PC-9 (cell line): ENCODE data around the gene ADGRD2. TPM values are rescaled to one million over a fixed set of nuclear protein-coding genes. Genes with fewer than 3 reads are reported as not detected.

ENCODE experiments used
- BruUV-seq: library from RNA; stranded (reverse); fragments of 400-500 nt; replicated peaks from 2 replicates; lab custom pipeline; 2021; lab: Mats Ljungman, UMichigan
- CTCF ChIA-PET: fragments of 300-600 bp; sonication (Branson Sonifier 250); formaldehyde crosslinking; loops from one replicate; lab custom pipeline; 2022; ENCODE audit warnings: antibody characterized with exemption; lab: Charles Lee
- POLR2A ChIA-PET: fragments of 300-600 bp; sonication (Branson Sonifier 250); formaldehyde crosslinking; loops from one replicate; lab custom pipeline; 2022; ENCODE audit warnings: antibody characterized with exemption; ENCODE audit not compliant: unreplicated experiment; lab: Charles Lee
- DNase-seq, 2 experiments: peaks; one replicate each; pipeline versions ENCODE4 v3.0.0 to v3.0.0-alpha.2; 2015 to 2022; ENCODE audit warnings: mixed read lengths in 1 of 2
- H2AFZ ChIP-seq: fragments of 200-600 bp; sonication (generic); 2 replicates; pipeline ENCODE4 v1.8.1; 2017; ENCODE audit warnings: antibody characterized with exemption
- H3F3A ChIP-seq: fragments of 200-600 bp; sonication (generic); 2 replicates; pipeline ENCODE4 v1.8.1; 2017; ENCODE audit warnings: antibody characterized with exemption, mild to moderate bottlenecking, low read depth; ENCODE audit not compliant: insufficient read depth
- H3K27ac ChIP-seq: fragments of 200-600 bp; sonication (generic); 2 replicates; pipeline ENCODE4 v1.6.1; 2016; ENCODE audit warnings: mixed run types
- H3K27me3 ChIP-seq: fragments of 200-600 bp; sonication (generic); 2 replicates; pipeline ENCODE4 v1.6.1; 2016; ENCODE audit warnings: low read depth, mixed run types; ENCODE audit not compliant: insufficient read depth
- H3K36me3 ChIP-seq: fragments of 200-600 bp; sonication (generic); 2 replicates; pipeline ENCODE4 v1.6.1; 2016; ENCODE audit warnings: low read depth, mixed run types
- H3K4me1 ChIP-seq: fragments of 200-600 bp; sonication (generic); replicated peaks from 2 replicates; pipeline ENCODE4 v1.6.1; 2016; ENCODE audit warnings: mixed run types; ENCODE audit not compliant: insufficient read depth
- H3K4me2 ChIP-seq: fragments of 200-600 bp; sonication (generic); 2 replicates; pipeline ENCODE4 v1.6.1; 2017; ENCODE audit warnings: mixed run types
- H3K4me3 ChIP-seq: fragments of 200-600 bp; sonication (generic); 2 replicates; pipeline ENCODE4 v1.6.1; 2016; ENCODE audit warnings: mixed run types
- H3K79me2 ChIP-seq: fragments of 200-600 bp; sonication (generic); 2 replicates; pipeline ENCODE4 v1.6.1; 2017; ENCODE audit warnings: low read depth, mixed run types
- H3K9me2 ChIP-seq: fragments of 200-600 bp; sonication (generic); 2 replicates; pipeline ENCODE4 v1.8.1; 2017; ENCODE audit warnings: mild to moderate bottlenecking; ENCODE audit not compliant: insufficient read depth
- H3K9me3 ChIP-seq: fragments of 200-600 bp; sonication (generic); 2 replicates; pipeline ENCODE4 v1.8.1; 2016; ENCODE audit warnings: low read depth; ENCODE audit not compliant: insufficient read depth
- H4K20me1 ChIP-seq: fragments of 200-600 bp; sonication (generic); 2 replicates; pipeline ENCODE4 v1.8.1; 2017; ENCODE audit not compliant: insufficient read depth
- EZH2 ChIP-seq: fragments of 200-600 bp; sonication (generic); IDR thresholded peaks from 2 replicates; pipeline ENCODE4 v1.8.0; 2017; ENCODE audit warnings: antibody characterized with exemption, low read depth
- intact Hi-C: fragments of 100-400 bp; cut with micrococcal nuclease; formaldehyde crosslinking; loops from one replicate; pipeline ENCODE4 v1.10.0; 2022; ENCODE audit not compliant: unreplicated experiment
- total RNA-seq: library from RNA; stranded (reverse); gene quantifications from 2 replicates; pipeline ENCODE4 v1.2.3, GENCODE V29; 2021
- TF ChIP-seq, protein P1 (sequence below): fragments of 200-600 bp; sonication (generic); conservative IDR thresholded peaks from 2 replicates; pipeline ENCODE4 v1.6.1; 2017; ENCODE audit warnings: mixed run types, antibody characterized with exemption, mild to moderate bottlenecking, moderate library complexity

The ADGRD2 gene
- total RNA-seq, 1 experiment from 2014 or later: not detected

DNA sequence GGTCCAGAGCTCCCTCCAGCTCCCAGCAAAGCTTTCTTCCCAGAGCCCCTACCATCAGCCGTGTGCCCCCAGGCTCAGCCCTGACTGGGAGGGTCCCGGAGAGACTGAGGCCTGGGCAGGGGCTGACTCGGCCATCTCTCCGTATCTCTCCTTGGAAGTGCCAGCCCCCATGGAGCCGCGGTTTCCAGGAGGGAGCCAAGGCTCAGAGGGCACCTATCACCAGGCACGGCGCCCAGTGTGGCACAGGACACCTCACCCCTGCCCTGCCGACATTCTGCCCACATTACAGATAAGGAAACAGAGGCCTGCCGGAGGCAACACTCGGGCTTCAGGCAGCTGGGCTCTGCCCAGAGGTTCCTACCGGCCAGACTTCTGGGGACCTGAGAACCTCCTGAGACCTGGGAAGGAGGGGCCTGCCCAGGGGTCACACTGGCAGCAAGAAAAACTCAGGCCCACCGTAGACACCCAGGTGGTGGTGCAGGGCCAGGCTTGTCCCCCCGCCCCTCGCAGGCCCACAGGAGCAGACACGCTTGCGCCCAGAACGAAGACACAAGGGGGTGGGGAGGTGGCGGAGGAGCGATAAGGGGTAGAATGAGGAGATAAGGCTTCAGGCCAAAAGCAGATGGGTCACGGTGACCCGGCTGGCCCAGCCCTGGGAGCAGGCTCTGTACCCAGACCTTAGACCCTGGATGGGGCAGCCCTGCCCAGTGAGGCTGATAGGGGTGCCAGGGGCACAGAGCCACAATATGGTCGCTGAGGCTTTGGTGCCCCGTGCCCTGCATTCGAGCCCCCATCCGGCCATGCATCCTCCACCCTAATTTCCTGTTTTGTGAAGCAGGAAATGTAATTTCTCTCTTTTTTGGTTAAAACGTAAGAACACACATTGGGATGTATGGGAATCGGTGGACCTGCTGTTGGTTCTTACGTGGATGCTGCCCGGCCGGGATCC lies 45.1 kb downstream of the ADGRD2 start:
- Histone ChIP-seq H3K27me3 (peaks cover 29% of the 10 kb centered on the region), H3K4me3 (no peak overlapping the region), H3K36me3 (no peaks in the 10 kb centered on the region), H3K9me3 (no peaks in the 10 kb centered on the region), H3K79me2 (no peaks in the 10 kb centered on the region), H4K20me1 (no peaks in the 10 kb centered on the region), H3K4me1 (no peaks in the 10 kb centered on the region), H2AFZ (no peak overlapping the region), H3K9me2 (no peaks in the 10 kb centered on the region), H3F3A (no peaks in the 10 kb centered on the region), H3K4me2 (no peak overlapping the region), H3K27ac (no peak overlapping the region)
- BruUV-seq: no TSS peak
- intact Hi-C loops: no loop called here
- no peak for TF ChIP-seq EZH2
- TF ChIP-seq, protein P1, sequence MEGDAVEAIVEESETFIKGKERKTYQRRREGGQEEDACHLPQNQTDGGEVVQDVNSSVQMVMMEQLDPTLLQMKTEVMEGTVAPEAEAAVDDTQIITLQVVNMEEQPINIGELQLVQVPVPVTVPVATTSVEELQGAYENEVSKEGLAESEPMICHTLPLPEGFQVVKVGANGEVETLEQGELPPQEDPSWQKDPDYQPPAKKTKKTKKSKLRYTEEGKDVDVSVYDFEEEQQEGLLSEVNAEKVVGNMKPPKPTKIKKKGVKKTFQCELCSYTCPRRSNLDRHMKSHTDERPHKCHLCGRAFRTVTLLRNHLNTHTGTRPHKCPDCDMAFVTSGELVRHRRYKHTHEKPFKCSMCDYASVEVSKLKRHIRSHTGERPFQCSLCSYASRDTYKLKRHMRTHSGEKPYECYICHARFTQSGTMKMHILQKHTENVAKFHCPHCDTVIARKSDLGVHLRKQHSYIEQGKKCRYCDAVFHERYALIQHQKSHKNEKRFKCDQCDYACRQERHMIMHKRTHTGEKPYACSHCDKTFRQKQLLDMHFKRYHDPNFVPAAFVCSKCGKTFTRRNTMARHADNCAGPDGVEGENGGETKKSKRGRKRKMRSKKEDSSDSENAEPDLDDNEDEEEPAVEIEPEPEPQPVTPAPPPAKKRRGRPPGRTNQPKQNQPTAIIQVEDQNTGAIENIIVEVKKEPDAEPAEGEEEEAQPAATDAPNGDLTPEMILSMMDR: no peak
- DNase-seq: no peak
- ChIA-PET POLR2A (no interaction called here), CTCF (no interaction called here)

- no peak for TF ChIP-seq EZH2
- TF ChIP-seq, protein P1: no peak
- DNase-seq: no peak
- Histone ChIP-seq H3K79me2 (no peaks in the 10 kb centered on the region), H3K9me2 (no peaks in the 10 kb centered on the region), H3K27me3 (peaks cover 31% of the 10 kb centered on the region), H3K27ac (no peak overlapping the region), H3F3A (no peaks in the 10 kb centered on the region), H3K9me3 (no peaks in the 10 kb centered on the region), H3K4me2 (no peak overlapping the region), H3K4me3 (no peak overlapping the region), H3K4me1 (no peaks in the 10 kb centered on the region), H2AFZ (no peak overlapping the region), H4K20me1 (no peaks in the 10 kb centered on the region), H3K36me3 (no peaks in the 10 kb centered on the region)
- no TSS peak for BruUV-seq
- ChIA-PET POLR2A (no interaction called here), CTCF (no interaction called here)
- intact Hi-C loops: no loop called here
Observed at GRCh38 chr9:124496075-124496449, 45.8 kb downstream of the ADGRD2 start.

GRCh38 chr9:124496463-124496862 lies 46.2 kb downstream of the ADGRD2 start:
- TF ChIP-seq EZH2: no peak
- TF ChIP-seq, protein P1: no peak
- no peaks in the 10 kb centered on the region for H4K20me1 ChIP-seq
- peaks cover 34% of the 10 kb centered on the region for H3K27me3 ChIP-seq
- BruUV-seq: no TSS peak
- no peak overlapping the region for H2AFZ ChIP-seq
- no peaks in the 10 kb centered on the region for H3K9me2 ChIP-seq
- POLR2A ChIA-PET: no interaction called here
- CTCF ChIA-PET: no interaction called here
- H3K4me1 ChIP-seq: no peaks in the 10 kb centered on the region
- H3F3A ChIP-seq: no peaks in the 10 kb centered on the region
- no peak overlapping the region for H3K27ac ChIP-seq
- no peak overlapping the region for H3K4me2 ChIP-seq
- no peaks in the 10 kb centered on the region for H3K36me3 ChIP-seq
- no peaks in the 10 kb centered on the region for H3K79me2 ChIP-seq
- DNase-seq: no peak
- no peaks in the 10 kb centered on the region for H3K9me3 ChIP-seq
- intact Hi-C loops: no loop called here
- no peak overlapping the region for H3K4me3 ChIP-seq
